NCI-H2107 treated with DMSO at 0.1 percent for 48 hours (cell line): ENCODE measurements around the gene PARD3B.
A peak's percentile ranks its signal among the peaks of the same experiment; 100 is the strongest.

Experiments
- DNase-seq: peaks from one replicate; lab custom pipeline; 2025; ENCODE audit not compliant: unreplicated experiment; lab: John Stamatoyannopoulos, UW

Gene PARD3B

DNA sequence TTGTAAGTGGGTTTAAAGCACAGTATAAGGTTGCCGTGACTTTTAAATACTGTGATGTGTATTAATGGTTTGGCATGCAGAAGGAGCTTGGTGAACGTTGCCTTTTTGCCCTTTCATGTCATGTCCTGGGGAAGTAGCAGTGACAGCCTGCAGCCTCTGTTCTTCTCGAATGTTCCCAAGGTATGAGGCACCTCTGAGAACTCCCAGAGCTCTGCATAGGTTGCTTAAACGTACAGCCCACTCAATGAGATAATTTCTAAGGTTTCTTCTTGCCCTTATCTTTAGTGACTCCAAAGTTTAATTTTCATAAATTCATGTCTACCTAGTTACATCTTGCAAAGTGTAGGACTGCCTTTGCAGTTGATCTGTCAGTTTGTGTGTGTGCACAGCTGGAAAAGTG lies 36.7 kb downstream of the PARD3B start:
- DNase-seq: no peak

DNA sequence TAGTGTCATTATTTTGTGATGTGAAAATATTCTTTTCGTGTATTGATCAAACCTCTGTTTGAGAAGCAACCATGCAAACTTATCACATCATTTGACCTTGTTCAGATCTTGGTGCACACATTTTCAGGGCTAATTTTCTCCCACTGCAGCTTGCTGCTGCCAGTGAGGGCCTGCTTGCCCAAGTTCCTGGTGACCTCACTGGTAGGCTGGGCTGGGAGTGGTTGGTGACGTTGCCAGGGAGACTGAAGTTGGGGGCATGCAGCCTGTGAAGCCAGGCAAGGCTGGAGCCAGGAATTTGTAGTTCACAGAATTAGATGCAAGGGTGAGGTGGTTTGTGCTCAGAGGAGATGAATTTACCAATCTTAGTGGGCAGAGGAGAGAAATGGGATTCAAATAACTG lies 38.5 kb downstream of the PARD3B start:
- DNase-seq: no peak

DNA sequence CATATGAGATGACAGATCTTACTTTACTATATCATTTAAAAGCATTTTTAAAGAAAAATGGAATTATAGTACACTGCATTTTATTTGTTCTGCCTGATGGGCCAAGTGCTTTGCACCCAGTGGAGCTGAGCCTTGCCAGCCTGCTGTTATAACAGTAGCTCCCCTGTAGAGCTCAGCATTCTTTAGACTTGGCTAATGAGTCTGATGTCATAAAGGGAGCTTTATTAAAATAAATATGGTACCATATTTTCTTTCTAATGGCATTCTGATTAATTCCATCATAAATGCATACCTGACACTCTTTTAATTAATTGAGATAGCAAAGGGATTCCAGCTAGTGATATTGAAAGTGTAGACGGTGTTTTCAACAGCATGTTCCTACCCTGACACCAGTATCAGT lies 40.7 kb downstream of the PARD3B start:
- DNase-seq: no peak

DNA sequence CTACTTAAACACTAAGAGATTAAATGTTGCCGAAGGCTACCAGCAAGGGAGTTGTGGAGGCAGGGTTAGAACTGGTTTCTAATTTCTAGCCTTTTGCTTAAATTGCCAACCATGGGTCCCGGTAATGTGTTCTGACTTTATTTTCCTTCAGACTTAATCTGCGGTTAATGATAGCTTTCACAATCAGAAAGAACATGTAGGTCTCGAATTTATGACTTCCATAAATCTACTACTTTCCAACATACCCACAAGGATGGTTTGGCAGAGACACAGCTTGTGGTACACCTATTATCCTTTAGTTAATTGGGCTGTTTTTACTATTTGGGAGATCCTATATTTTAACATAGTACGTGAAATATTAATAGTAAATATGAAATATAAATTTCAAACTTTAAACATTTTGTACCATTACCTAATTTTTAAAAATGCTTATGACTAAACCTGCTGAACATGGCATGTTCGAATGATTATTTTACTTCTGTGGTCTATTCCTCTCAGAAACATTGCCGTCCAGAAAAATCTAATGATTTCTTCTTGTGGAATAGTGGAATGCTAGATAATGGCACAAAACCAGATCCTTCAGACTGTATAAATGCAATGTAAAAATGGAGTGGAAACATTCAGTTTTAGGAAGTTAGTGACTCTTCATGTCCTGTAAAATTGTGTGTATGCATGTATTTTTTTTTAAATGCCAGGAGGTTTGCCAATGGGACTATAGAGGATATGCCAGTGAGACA lies 41.3 kb downstream of the PARD3B start:
- no peak for DNase-seq

DNA sequence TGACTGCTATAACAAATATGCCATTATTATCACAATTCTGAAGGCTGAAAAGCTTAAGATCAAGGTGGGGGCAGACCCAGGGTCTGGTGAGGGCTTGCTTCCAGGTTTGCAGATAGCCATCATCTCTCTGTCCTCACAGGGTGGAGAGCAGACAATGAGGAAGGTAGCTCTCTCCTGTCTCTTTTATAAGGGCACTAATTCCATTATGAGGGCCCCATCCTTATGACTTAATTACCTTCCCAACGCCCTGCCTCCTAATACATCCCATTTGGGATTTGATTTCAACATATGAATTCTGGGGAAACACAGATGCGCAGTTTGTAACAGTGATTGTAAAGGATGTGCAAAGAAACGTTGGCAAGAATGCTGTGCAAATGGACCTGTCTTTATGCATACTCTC lies 44.8 kb downstream of the PARD3B start:
- no peak for DNase-seq

DNA sequence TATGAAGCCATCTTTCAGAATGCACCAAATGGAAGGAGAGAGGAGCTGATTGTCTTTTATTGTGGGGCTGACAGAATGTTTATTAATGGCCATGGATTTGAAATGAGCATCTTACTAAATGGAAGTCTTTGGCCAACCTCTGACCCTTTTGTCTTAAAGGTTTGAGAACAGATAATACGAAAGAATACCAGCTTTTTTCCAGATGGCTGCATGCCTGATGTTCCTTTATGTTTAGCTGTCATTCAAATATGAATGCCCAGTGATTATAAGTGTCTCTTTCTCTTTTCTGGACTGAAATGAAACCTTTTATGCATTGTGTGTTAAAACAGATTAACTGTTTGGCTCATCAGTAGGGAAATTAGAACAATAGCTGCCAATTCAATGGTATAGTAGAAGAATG lies 46.0 kb downstream of the PARD3B start:
- DNase-seq: no peak

DNA sequence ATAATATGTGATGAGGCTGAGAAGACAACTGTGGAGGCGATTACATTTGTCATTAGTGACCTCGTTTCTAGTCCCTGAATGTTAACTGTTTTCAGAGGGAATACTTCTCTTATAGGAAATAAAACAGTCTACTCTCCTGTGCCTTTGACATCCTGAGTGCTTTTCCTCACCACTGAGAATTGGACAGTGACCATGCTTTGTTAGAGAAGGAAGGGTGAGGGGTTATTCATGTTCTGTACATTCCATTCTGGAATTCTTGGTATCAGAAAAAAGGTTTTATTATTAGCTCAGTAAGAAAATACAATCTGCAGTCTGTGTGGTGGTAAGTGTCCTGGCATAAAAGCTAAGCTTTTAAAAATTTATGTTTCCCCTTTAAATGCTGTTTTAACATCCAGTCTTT lies 58.8 kb downstream of the PARD3B start:
- no peak for DNase-seq

DNA sequence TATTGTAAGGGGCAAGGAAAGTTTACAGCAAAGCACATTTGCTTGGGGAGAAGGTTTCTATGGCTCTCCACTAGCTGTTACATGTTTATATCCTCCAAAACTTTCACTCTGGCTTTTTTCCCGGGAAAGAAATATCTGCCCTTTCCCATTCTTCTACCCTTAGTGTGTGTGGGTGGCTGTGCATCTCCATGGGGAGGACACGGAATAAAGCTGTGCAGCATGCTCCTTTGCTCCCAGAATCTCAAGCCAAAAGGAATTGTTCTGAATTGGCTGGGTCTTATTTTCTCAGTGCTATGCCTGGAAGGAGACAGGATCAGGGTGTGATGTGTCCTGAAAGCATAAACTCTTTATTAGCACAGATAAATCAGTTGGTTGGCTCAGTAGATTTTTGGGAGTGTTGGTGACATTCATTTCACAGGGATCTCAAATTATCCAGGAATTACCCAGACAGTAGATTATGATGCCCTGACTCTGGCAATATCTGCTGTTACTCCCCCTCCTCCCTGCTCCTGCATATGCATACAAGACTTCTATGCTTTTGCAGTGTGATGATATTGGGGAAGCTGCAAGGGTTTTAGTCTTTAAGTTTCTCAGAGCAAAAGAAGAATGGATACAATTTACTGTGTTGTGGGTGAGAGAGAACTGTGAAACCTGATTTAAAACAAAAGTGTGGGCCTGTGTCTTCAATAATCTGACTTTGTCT lies 63.1 kb downstream of the PARD3B start:
- DNase-seq: no peak

DNA sequence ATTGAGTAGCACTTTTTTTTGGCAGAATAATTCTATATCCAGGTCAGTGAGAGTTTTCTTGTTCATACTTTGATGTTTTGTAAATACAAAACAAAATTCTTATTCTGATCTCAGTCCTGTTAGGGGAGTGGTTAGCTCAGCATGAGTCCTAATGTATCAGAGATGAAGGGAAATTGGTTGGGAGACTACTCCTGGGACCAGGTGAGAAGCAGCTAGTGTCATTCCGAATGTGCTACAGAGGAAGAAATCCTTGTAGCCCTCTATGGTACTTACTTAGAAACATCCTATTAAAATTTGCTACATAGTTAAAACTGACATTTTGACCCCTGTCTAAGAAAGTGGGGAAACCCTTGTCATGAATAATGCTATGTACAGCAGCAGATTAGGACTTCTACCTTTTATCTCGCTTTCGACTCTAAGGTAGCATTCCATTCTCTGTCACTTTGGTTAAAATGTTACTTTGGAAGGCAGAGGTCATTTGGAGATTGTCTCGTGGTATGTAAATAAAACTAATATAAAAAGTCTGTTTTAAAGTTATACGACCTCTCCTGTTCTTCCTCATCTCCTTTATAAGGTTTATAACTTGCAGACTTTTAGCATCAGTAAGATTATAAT lies 65.8 kb downstream of the PARD3B start:
- DNase-seq: no peak

DNA sequence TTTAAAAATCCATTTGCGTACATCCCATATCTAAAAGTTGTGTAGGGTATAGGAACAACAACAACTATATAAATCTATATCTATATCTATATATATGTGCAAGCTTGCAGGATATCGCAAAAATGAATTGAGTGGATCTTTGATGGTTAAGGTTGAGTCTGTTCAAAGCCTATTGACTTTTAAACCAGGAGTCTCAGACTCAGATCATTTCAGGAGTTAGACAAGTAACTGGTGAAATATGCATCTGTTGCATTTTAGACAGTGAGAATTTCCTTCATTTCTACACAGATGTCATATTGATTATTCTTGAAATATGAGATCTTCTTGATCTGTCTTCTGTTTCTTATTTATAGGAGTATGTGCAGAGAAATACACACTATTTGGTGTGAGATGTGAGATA lies 66.5 kb downstream of the PARD3B start:
- DNase-seq: no peak

DNA sequence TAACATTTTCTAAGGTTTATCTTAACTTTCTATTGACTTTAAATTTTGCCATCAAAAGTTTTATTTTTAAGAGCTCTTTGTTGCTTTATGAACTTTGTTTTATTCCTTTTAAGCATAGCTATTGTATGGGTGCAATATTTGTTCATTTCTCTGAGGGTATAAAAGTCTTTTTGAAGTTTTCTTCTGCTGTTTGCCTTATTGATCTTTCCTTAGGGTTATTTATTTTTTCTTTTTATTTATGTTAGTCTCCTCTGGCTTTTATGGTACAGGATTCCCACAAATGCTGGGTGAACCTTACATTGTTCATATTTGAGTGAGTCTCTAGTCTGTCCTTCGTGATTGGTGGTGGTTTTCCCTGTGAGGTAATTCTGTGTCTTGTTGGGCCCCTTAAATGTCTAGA lies 68.4 kb downstream of the PARD3B start:
- DNase-seq: no peak

DNA sequence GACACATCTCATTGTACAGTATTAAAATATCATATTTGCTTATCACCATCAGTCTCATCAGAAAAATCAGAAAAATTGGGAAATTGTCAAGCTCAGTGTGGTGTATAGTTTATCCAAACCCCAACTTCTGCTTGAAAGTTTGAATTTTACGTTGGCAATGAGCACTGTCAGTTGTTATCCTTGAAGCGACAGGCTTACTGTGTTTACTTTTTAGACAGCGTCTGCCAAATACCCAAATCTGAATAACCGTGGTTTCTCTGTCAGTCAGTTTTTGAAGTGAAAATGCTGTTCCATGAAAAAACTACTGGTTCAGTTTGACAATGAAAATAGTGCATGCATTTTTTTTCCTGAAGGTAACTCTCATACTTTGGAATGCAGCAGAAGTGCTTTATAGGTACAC lies 70.2 kb downstream of the PARD3B start:
- DNase-seq: no peak

DNA sequence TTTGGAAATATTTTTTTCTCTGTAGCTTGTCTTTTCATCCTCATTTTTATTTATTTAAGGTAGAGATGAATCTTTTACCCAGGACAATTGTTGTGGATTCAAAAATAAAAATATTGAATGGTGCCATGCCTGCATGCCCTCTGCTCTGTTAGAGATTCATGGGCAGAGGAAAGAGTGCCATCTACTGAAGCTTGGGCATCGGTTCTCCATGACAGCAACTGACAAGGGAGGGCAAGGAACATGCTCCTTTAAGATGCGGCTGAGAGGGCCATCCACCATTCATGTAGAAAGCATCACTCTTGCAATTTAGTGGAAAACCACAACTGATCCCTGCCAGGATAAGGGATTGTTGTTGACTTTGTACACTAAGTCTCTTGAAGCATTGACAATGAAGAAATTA lies 79.9 kb downstream of the PARD3B start:
- peak; percentile 10 for DNase-seq

DNA sequence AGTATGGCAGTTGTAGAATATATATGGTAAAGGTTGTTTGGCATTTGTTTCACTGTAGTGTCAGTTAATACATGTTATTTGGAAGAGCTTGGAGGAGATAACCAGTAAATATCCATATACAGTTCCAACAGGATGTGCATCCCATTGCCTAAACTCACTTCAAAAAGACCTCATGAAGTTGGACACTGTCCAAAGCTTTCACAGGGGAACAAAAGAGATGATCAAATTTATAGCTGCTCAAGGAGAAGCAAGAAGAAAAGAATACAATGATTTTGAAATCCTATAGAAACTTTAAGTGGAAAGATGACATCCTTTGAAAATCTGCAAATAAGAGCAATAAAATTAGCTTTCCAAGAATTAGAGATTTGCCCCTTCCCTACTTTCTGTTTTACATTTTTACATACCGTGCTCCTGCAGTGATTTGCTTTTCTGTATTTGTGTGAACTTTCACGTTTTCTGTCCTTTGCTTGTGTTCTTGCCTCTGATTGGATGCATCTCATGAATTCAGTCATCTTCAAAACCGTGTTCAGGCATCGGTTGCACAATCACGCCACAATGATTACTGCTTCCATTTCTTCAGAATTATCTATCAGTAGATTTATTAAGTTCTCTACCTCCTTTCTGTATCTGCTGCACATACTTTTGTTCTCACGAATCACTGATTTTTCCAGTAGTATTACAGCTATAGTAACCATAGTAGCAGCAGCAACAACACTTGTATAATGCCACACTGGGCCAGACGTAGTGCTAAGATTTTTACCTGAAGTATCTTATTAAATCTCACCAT lies 83.8 kb downstream of the PARD3B start:
- no peak for DNase-seq

DNA sequence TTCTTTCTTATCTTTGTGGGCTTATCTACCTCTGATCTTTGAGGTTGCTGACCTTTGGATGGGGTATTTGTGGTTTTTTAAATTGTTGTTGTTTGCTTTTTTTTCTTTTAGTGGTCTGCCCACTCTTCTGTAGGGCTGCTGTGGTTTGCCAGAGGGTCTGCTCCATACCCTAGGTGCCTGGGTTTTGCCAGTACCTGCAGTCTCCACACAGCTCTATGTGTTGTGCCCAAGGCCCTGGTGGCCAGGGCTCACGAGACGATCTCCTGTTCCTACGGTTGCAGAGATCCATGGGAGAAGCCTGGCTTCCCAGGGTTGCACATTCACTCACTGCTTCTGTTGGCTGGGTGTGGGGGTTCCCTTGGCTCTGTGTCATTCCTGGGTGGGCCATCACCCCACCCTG lies 87.1 kb downstream of the PARD3B start:
- no peak for DNase-seq

DNA sequence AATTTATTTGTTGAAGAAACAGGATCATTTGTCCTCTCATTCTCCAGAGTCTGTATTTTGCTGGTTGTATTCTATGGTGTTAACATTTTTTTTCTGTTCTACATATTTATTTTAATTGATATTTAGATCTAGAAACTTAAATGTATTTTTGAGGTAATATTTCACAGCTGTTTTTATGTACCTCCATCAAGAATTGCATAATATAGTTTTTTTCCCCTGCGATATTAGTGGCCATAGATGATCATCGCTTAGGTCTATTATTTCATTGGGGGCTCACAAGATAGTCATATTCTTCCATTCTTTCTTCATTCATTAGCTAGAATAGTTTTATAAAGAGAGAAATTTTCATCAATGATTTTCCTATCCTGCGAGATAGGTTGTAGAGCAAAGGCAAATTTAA lies 89.3 kb downstream of the PARD3B start:
- DNase-seq: no peak

DNA sequence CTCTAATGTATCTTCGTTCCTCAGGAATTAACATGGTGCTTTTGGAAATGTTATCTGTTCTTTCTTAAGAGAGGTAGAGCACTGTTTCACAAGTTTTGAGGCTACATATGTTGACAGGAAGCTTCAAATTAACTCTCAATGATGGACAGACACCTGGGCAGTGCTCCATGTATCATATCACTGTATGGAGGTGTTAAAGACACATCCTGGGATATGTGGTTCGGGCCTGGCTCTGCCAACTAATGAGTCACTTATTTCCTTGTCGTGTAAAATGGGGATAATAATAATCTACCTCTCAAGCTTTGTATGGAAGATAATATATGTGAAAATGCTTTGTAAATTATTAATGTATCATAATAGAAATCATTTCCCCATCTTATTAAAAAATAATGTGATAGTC lies 90.2 kb downstream of the PARD3B start:
- no peak for DNase-seq

DNA sequence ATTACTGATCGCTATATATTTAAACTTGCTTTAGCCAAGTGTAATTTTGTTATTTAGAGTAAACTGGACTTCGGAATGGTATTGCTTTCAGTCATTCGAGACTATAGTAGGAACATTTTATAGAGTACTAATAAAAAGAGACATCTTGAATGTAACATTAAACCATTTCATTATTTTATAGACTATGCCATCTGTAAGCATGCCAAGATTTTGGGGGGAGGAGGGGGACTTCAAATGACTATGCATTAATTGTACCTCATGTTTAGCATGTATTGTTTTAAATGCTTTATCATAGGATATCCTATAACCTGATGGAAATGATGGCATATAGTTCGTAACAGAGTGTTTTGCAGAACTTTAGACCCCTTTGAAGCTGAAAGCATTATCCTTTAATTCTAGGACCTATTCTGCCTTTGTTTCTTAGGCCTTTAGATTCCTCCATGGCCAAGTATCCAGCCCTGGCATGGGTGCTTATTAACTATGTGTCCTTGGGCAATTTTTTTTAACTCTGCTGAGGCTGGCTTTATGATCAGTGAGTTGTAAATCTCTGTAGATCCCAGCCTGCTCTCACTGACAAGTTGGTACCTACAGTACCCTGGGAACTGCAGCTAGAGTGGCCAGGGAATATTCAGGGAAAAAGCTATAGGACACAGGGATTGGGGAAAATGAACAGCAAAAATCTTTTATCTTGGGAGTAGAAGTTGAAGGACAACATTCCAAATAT lies 93.4 kb downstream of the PARD3B start:
- no peak for DNase-seq

DNA sequence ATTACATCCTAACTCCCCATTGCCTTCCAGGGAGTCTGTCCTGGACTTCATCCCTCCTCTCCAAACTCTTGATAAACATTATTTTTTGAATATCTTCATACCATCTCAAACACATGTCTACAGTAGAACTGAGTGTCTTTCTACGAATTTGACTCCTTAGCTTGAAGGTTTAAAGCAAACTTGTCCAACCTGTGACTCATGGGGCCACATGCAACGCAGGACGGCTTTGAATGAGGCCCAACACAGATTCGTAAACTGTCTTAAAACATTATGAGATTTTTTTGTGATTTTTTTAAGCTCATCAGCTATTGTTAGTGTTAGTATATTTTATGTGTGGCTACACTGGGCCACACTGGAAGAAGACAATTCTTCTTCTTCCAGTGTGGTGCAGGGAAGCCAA lies 98.1 kb downstream of the PARD3B start:
- no peak for DNase-seq

DNA sequence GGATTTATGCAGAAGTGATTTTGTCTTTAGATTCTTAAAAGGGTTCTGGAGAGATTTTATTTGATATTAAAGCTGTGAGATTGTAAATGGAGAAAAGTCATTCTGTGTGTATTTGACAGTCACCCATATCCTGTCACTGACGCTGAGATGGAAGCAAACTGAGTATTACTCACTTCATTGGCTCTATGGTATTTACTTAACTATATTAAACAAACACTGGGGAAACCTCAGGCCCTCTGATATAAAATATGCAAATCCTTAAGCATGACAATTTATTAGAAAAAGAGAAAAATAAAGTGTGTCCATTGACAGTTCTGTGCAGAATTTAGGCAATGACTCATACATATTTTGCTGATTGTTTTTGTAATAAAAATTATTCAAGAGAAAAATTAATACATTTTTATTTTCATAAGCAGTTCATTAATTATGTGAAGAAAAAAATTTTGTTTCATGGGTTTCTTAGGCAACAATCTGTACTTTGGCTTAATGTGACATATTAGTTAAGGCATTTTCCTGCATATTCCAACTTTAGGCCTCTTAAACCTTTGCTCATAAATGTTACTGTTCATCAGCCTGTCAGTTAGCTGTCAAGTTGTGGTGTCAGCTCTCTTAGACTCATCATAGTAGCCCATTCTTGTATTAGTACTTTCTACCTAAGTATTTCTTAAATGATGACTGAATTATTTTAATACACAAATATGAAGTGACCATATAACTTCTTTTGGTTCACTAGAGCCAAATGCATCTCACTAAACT lies 99.9 kb downstream of the PARD3B start:
- peak; percentile 16 for DNase-seq
